Mucosa of gallbladder (tissue), 1 donor: ENCODE data around the gene RPS24. TPM values are rescaled to one million over a fixed set of nuclear protein-coding genes. Genes with fewer than 3 reads are reported as not detected.
"Not testable (repeated sequence)": the region's sequence is repeated elsewhere in the genome, so short reads cannot be mapped to it uniquely, and the experiment has no call there.

ENCODE experiments used
- DNase-seq: peaks from one replicate; pipeline ENCODE4 v3.0.0-alpha.2; 2020; ENCODE audit warnings: low spot score
- total RNA-seq: library from RNA; stranded (reverse); gene quantifications from one replicate; pipeline ENCODE4 v1.2.1, GENCODE V29; 2021
- donor health status: DM: no; HTN: no; CAD: no.

Gene RPS24
- total RNA-seq, 1 donor from 2014 or later, result 978 TPM

DNA sequence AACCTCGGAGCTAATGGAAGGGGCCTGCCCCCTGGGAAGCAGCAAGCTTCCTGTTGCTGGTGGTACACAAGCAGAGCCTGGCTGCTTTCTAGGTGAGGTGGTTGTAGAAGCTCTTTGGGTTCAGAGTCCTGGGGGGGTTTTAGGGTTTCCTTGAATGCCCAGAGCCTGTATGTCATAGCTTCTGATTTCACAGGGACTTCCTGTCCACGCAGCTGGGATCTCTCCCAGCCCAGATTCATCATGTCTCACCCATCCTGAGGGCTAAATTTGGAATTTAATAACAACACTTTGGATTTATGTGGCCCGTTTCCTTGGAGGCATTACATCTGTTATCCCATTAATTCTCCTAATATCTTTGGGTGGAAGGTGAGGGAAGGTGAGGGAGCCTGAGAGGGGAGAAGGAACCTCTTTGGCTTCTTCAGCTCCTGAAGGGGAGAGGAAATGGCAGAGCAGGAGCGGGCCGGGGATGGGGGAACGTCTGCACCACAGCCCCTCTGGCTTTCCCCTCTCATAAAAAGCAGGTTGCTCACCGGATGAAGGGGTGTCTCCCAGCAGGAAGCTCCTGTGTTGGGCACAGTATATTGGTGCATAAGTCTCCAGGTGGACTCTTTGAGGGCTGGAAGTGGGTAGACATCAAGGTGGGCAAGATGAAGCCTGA, 19.7 kb downstream of the RPS24 start:
- DNase-seq, result no peak

- DNase-seq, result no peak
Observed at GRCh38 chr10:78058562-78058961, 24.9 kb downstream of the RPS24 start.

DNA sequence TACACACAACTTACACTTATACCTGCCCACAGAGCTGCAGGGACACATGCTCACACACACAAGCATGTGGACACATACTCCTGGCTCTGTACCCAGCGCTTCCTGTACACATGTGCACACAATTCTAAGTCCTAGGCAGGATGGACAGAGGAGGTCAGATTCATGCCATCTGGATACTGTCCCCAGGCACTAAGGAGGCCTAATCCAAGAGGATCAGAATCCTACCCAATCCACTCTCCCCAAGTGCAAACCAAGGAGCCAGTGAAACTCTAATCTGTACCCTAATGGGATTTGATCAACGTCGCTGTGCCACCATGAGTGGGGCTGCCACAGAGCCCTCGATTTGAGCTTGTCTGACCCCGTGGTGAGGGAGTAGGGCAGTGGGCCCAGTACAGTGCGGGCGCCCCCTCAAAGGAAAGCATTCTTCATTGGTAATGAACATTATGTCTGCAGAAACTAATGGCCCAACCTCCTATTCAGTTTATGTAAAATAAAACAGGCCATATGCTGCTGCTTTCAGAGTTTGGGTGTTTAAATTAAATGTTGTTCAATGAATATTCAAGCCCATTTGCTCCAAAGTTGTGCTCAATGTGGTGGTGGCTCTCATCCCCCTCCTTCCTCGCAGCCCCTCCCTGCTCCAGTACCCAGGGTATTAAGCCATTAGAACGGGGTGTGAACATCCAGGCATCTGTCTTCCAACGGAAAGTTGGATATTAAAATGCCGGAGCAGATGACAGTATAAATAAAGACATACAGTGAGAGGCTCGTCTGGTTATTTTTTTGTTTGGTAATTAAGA, 26.4 kb downstream of the RPS24 start:
- no peak for DNase-seq

DNA sequence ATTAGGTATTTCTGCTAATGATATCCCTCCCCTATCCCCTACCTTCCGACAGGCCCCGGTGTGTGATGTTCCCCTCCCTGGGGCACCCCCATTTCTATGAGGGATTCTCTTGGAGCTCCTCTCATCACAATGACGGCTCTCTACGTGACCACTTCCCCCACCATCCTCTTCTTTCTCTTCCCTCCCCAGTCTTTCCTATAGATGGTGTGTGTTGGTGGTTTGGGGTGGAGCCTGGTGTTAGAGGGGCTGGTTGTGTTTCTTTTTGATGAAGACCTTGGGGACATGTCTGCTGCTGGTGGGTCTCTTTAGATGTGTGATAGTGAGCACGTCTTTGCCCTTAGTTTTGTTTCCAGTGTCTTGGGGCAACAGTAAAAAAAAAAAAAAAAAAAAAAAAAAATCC, 28.6 kb downstream of the RPS24 start:
- no peak for DNase-seq

DNA sequence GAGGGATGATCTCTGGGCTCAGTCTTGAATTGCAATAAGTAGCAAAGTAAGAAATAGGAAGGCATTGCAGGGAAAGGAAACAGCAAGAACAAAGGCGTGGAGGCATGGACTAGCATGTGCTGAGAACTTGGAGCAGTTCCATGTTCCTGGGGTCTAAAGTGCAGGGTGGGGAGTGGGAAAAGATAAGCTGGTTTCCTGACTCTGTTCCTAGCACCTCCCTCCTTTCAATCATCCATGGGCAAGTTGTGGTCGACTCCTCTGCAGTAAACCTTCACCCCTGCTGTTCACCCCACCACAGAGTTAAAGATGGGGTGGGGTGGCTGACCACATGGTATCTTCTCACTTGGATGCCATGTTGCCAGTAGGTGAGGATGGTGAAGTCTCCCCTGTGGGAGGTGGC, 29.6 kb downstream of the RPS24 start:
- no peak for DNase-seq

DNA sequence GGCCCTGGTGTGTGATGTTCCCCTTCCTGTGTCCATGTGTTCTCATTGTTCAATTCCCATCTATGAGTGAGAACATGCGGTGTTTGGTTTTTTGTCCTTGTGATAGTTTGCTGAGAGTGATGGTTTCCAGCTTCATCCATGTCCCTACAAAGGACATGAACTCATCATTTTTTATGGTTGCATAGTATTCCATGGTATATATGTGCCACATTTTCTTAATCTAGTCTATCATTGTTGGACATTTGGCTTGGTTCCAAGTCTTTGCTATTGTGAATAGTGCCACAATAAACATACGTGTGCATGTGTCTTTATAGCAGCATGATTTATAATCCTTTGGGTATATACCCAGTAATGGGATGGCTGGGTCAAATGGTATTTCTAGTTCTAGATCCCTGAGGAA, 31.3 kb downstream of the RPS24 start:
- DNase-seq, result not testable (repeated sequence)

DNA sequence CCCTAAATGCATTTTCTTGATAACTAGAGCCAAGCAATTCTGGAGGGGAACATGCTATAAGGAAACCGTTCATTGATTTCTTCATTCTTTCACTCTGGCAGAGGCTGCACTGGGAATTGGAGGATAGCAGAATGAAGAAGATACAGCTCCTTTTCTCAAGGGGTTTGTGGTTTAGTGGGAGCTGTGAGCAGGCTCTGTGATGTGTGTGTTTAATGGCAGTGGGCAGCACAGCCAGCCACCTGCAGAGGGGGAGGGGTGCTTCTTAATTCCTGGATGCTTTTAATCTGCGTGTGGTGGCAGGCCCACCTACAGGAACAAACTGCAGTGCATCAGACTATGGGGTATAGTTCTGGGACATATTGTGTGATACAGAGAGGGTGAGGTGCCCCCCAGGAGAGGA, 31.9 kb downstream of the RPS24 start:
- DNase-seq, result no peak

DNA sequence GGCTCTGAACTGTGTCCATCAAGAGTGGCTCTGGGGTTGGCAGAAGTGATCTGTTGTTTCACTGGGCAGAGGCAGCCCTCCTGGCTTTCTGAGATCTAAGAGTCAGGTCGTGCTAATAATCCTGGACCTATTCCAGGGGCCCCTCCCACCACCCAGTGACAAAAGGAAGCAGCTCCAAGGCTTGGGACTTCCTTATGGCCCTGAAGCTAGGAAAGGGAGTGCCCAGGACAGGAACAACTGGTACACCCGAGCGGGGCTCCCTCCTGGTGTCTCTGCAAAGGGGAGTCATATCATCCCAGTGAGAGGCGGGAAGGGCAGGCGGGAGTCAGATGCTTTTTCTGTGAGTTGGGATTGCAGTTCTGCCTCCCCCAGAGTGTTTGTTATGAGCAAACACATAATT, 32.3 kb downstream of the RPS24 start:
- peak; percentile 28 for DNase-seq

DNA sequence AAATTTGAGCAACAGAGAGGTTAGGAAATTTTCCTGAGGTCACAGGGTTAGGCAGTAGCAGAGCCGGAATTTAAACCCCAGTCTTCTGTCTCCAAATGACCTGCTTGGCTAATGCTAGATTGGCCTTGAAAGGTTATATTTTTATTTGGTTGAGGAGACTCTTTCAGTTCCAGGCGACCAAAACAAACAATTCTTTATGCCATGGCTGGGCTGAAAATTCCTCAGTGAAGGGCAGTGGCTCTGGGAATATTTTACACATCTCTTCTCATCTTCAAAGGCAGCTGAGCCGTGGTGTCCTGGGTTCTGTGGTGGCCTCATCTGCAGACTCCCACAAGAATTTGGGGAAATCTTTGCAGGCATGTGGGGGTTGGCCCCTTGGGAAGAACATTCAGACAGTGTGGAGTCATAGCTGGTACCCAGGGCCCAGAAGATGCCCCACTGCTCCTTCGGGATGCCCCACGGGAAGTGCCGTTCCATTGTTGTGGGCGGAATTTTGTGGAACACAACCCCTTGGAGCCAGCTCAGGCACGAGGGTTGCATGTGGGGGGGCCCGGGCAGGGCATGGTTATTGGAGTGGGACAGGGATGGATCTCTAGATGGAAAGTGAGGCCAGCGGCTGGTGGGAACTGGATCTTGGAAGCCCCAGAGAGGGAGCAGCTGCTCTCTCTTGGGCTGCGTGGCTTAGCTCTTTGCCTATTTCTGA, 33.2 kb downstream of the RPS24 start:
- no peak for DNase-seq

DNA sequence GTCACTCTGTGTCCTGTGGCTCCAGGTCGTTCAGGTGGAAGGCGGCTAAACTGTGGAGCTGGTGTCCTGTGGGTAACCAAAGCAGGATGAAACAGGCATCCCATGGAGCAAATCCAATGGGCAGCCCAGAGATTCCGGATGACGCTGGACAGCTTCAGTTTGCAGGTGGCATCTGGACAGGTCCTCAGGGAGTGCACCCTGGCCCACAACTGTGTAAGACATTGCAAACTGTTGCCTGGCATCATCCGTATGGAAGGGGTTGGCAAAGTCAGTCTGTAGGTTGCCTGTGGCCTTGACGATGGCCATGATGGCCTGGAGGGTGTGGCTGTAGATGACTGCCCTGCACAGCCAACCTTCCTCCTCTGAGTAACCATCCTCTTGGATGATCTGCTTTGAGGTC, 35.5 kb downstream of the RPS24 start:
- no peak for DNase-seq

GRCh38 chr10:78070064-78070463, 36.4 kb downstream of the RPS24 start:
- not testable (repeated sequence) for DNase-seq

- no peak for DNase-seq
Observed at GRCh38 chr10:78070726-78071125, 37.1 kb downstream of the RPS24 start.

DNA sequence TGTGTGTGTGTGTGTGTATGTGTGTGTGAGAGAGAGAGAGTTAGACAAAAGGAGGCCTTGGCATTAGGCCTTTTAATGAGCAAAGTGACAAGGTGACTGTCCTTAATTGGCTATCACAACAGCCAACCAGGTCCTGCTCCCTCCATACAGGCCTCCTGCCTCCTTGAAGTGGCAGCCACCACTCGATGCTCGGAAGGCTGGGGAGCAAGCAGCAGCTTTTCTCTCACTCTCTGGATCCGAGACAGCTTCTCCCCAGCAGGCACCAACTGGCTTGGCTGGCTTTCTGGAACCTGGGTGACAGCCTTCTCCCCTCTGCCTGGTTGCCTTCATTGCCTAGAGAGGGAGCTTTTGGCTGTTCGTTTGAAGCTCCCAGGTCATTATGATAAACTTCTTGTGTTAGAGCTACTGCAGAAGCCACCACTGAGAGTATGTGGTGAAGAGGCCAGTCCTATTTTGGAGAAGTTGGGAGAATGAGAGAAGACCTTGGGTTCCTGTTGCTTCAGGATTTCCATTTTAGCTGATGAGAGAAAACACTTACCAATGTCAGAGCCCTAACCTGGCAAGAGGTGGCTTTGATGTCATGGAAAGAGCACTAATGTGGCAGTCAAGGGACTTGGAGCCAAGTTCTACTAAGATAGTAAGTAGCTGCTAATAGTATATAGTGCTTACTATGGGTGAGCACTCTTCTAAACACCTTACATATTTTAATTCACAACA, 37.6 kb downstream of the RPS24 start:
- no peak for DNase-seq

GRCh38 chr10:78071857-78072179, 38.2 kb downstream of the RPS24 start:
- no peak for DNase-seq

- DNase-seq, result no peak
Observed at GRCh38 chr10:78072504-78072903, 38.8 kb downstream of the RPS24 start.

GRCh38 chr10:78075806-78076205, 42.1 kb downstream of the RPS24 start:
- not testable (repeated sequence) for DNase-seq

DNA sequence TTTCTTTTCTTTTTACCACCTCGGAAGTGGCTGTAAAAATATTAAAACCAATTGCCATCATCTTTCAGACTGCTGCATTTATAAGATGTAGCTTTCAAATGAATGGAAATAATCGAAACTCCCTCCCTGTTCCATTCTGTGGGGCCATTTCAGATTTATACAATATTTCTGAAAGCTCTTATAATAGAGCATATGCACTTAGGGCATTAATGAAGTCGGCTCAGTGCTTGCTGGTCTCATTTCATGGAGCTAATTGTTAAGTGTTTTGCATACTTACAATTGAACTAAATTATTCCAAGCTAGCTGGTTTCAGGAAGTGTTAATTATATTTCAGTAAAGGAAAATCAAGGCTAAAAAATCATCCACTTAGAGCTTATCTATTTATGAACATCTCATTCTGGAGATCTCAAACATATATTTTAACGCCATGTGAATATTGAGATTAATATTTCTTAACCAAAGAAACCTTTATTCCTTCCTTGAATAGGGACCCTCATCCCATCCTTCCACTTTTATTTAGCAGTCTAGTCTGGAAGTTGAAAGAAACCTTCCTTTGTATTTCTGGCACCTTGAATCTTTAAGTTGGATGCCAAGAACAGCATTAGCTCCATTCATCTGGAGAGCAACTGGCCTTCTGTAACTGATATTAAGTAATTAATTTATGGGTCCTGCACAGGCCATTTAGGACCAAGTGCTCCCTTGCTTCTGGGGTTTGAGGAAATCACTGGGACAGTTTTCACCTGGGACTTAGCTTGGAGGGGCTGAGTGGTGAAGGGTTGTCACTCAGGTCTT, 45.1 kb downstream of the RPS24 start:
- DNase-seq, result no peak

DNA sequence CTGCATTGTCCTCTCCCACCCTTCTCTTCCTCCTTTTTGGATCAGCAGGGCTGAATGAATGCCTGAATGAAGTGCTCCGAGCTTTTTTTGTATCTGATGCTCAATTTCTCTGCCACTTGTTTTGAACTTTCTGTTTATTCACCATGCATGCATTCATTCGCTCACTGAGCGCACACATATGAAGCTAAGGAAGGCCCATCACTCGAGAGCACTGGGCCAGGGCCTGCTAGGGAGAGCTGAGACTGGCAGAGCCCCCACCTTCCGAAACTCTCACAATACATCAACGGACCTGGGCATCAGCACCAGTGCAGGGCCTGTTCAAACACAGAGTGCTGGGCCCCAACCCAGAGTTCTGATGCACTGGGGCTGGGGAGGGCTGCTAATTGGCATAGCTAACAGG, 45.7 kb downstream of the RPS24 start:
- no peak for DNase-seq

DNA sequence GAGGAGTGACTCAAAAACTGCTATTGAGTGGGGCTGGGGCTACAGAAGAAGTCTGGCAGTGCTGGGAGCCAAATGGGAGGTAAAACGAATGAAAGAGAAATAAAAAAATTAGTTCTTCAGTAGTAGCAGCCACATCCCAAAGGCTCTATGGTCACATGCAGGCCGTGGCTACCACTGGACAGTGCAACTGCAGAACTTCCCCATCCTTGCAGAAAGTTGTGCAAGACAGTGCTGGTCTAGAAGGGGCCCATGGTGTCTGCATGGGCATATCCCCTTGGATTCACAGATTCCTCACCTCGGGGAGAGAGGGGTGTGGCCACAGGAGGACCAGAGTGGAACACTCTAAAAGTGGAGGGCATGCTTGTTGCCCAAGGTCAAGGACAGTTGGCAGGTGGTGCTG, 47.6 kb downstream of the RPS24 start:
- DNase-seq, result no peak

- no peak for DNase-seq
Observed at GRCh38 chr10:78082636-78083035, 49.0 kb downstream of the RPS24 start.
